Measurements from ENCODE around the gene CAMTA1. TPM values are rescaled to one million over a fixed set of nuclear protein-coding genes. Genes with fewer than 3 reads are reported as not detected.

Gene CAMTA1
- total RNA-seq, 1 donor from 2014 or later: 109 TPM

DNA sequence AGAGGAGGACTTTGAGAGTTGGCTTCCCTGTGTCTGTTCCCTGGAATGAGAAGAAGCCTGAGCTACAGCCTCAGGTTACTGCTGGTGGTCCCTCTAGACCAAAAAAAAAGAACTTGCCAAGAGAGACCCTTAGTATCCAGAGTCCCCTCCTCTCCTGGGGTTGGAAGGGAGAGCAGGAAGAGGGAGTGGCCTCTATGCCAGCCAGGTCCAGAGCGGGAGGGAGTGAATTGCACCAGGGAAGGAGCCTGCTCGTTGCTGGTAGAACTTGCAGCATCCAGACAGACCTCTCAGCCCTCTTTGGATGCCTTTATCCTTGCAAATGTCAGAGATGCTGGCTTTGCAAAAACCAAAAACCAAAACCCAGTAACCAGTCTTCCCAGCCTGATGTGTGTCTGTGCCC is 494.5 kb downstream of the CAMTA1 start:
- no peak for DNase-seq (ENCODE audit: low read depth, low spot score)
- no peak overlapping the region for H3K4me3 Mint-ChIP-seq
- H3K27ac Mint-ChIP-seq (ENCODE audit: unreplicated experiment): no peak overlapping the region
- H3K9me3 Mint-ChIP-seq: peaks cover 6% of the 10 kb centered on the region
- no peaks in the 10 kb centered on the region for H3K27me3 Mint-ChIP-seq (ENCODE audit: low read depth)
- TF ChIP-seq, protein P1, sequence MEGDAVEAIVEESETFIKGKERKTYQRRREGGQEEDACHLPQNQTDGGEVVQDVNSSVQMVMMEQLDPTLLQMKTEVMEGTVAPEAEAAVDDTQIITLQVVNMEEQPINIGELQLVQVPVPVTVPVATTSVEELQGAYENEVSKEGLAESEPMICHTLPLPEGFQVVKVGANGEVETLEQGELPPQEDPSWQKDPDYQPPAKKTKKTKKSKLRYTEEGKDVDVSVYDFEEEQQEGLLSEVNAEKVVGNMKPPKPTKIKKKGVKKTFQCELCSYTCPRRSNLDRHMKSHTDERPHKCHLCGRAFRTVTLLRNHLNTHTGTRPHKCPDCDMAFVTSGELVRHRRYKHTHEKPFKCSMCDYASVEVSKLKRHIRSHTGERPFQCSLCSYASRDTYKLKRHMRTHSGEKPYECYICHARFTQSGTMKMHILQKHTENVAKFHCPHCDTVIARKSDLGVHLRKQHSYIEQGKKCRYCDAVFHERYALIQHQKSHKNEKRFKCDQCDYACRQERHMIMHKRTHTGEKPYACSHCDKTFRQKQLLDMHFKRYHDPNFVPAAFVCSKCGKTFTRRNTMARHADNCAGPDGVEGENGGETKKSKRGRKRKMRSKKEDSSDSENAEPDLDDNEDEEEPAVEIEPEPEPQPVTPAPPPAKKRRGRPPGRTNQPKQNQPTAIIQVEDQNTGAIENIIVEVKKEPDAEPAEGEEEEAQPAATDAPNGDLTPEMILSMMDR (conservative IDR thresholded peaks at IDR 0.05): no peak
- H3K36me3 Mint-ChIP-seq (ENCODE audit: low read depth): no peaks in the 10 kb centered on the region
- H3K4me1 Mint-ChIP-seq: no peaks in the 10 kb centered on the region

DNA sequence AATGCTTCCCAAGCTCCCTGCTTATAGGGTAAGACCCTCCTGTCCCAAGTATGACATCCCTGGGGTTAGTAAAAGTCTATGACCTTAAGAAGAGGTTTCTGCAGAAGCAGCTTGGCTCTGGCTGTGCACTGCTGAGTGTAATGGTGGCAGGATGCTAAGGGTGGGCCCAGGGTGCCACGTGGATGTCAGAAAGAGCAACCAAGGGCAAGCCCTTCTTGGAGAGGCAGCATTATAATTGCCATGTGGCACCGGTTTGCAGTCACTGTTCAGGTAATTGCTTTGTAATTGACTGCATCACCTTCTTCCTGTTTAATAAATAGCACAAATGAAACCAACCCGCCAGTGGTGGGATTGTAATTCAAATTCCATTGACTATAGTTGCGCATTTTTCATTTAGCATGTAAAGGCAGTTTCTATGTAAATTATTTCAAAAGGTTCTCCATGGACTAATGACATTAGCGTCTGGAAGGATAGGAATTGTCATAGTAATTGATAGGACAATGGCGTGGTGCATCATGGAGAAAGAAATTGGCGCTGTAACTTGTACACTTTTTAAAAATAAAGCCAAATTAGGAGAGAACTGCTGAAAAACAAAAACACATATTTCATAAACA is 495.2 kb downstream of the CAMTA1 start:
- Mint-ChIP-seq H3K4me3 (no peak overlapping the region), H3K27ac (ENCODE audit: unreplicated experiment) (no peak overlapping the region), H3K27me3 (ENCODE audit: low read depth) (no peaks in the 10 kb centered on the region), H3K9me3 (peaks cover 6% of the 10 kb centered on the region), H3K36me3 (ENCODE audit: low read depth) (no peaks in the 10 kb centered on the region), H3K4me1 (no peaks in the 10 kb centered on the region)
- TF ChIP-seq, protein P1 (conservative IDR thresholded peaks at IDR 0.05): no peak
- DNase-seq (ENCODE audit: low read depth, low spot score): no peak

DNA sequence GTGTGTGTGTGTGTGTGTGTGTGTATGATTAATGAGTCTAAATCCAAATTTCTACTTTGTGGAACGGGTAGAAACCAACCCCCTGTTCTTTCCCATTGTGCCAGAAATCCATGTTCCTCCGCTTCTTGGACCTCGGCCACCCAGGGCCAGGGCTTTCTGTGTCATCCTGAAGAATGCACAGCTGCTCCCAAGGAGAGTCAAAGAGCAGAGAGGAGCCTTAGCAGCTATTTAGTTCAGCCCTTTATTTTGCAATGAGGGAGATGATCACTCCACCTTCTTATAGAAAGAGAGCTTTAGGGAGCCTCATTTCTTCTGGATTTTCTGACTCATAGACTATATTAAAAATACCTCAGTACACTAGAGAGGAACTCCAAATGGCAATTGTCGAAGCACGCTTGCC is 496.6 kb downstream of the CAMTA1 start:
- Mint-ChIP-seq H3K9me3 (peaks cover 2% of the 10 kb centered on the region), H3K4me1 (no peaks in the 10 kb centered on the region), H3K27me3 (ENCODE audit: low read depth) (no peaks in the 10 kb centered on the region)

DNA sequence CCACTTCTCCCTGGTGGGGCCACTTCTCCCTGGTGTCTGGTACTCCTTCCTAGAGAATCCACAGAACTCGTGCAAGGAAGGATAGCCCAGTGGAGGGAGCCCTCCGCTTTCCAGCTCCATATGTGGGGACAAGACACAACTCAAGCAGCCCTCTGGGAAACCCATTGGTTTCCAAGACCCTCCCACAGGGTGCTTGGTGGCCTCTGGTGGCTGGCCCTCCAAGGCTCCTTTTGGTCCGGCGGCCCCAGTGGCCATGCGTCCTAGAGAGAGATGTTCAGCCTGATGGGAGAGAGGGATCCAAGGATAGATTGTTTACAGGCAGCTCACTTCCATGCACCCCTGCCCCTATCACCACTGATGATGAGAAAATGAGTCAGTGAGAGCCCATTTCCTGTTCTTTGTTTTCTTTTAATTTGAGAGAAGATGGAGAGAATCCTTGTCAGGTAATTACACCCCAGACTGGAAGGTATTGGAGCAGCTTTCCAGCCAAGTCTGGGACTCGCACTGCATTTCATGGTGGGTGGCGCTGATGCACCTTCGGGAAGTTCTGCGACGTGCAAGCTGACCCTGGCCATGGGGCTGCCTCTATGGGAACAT is 499.7 kb downstream of the CAMTA1 start:
- no peak for DNase-seq (ENCODE audit: low read depth, low spot score)
- H3K36me3 Mint-ChIP-seq (ENCODE audit: low read depth): no peaks in the 10 kb centered on the region
- H3K27me3 Mint-ChIP-seq (ENCODE audit: low read depth): no peaks in the 10 kb centered on the region
- no peaks in the 10 kb centered on the region for H3K4me1 Mint-ChIP-seq
- TF ChIP-seq, protein P1 (conservative IDR thresholded peaks at IDR 0.05): no peak
- H3K4me3 Mint-ChIP-seq: no peak overlapping the region
- H3K27ac Mint-ChIP-seq (ENCODE audit: unreplicated experiment): peak overlapping the region; percentile 16
- H3K9me3 Mint-ChIP-seq: no peaks in the 10 kb centered on the region

More for the DNA sequence above, 496.6 kb downstream of the CAMTA1 start:
- Mint-ChIP-seq H3K4me3 (no peak overlapping the region), H3K36me3 (ENCODE audit: low read depth) (no peaks in the 10 kb centered on the region), H3K27ac (ENCODE audit: unreplicated experiment) (no peak overlapping the region)
- TF ChIP-seq, protein P1 (conservative IDR thresholded peaks at IDR 0.05): no peak
- no peak for DNase-seq (ENCODE audit: low read depth, low spot score)

DNA sequence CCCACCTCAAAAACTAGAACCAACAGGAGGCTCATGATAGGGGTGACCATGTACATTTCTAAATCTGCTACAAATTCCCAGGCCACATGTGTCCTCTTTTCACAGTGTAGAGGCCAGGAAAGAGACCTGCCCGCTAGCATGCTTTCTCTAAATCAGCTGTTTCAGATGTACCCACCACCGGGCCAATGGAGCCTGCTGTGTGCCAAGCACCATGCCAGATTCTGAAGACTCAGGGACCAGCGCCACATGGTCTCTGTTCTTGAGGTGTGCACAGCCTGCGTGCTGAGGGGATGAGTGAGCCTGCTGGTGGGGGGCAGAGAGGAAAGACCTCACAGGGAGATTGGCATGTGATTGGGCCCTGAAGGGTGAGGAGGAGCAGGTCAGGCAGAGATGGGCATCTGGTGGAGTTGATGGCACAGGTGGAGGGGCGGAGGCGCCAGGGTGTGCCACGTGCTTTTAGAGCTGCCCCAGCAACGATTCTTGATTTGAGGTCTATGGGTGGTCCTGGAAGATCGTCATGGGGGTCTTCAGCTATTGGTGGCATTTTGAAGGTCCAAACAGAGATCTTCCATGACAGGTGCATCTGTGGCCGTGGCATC is 500.7 kb downstream of the CAMTA1 start:
- Mint-ChIP-seq H3K27ac (ENCODE audit: unreplicated experiment) (no peak overlapping the region), H3K27me3 (ENCODE audit: low read depth) (no peaks in the 10 kb centered on the region), H3K4me1 (no peaks in the 10 kb centered on the region), H3K9me3 (no peaks in the 10 kb centered on the region), H3K4me3 (no peak overlapping the region), H3K36me3 (ENCODE audit: low read depth) (no peaks in the 10 kb centered on the region)
- no peak for DNase-seq (ENCODE audit: low read depth, low spot score)
- TF ChIP-seq, protein P1 (conservative IDR thresholded peaks at IDR 0.05): no peak

Data from neural crest cell (in vitro differentiated cells).